Spleen (tissue), 7 donors: ENCODE results near the gene TIE1.

Source experiments
- CTCF ChIP-seq, 11 experiments: fragments of 200-600 bp in 7 of 11; fragments of 450-650 bp in 4 of 11; sonication (generic) in 4 of 11; IDR thresholded peaks in 8 of 11; conservative IDR thresholded peaks in 3 of 11; 1 replicate in 7 of 11; 2 replicates in 4 of 11; pipeline versions ENCODE4 v1.4.0 to v1.8.0; 2016 to 2021; ENCODE audit warnings: antibody characterized with exemption in 11 of 11, inconsistent platforms in 4 of 11, mild to moderate bottlenecking in 1 of 11
- POLR2AphosphoS5 ChIP-seq, 3 donors: sonication (generic); formaldehyde crosslinking; IDR thresholded peaks; one replicate each; pipeline ENCODE4 v1.5.1; 2017; ENCODE audit warnings: antibody characterized with exemption in 3 of 3
- donor health status: DM: no; HTN: no; CAD: no; lungs with moderate emphysema.
- donor health status: DM: no; HTN: no; CAD: no.
- donor health status: DM: no; HTN: no; CAD: no.

GRCh38 chr1:43318831-43319230 is 18.0 kb downstream of the TIE1 start:
- TF ChIP-seq CTCF (IDR thresholded peaks at IDR 0.05 in 8 of 11, conservative IDR thresholded peaks at IDR 0.05 in 3 of 11), result no peak
- TF ChIP-seq POLR2AphosphoS5 (IDR thresholded peaks at IDR 0.05), result no peak
